Activated CD4-positive, alpha-beta T cell treated with anti-CD3 and anti-CD28 coated beads, Interleukin-2, amount 50 U/mL, for 16 hours (primary cell): Measurements from ENCODE around the gene ADM2.
"Not testable (repeated sequence)": the region's sequence is repeated elsewhere in the genome, so short reads cannot be mapped to it uniquely, and the experiment has no call there.

ENCODE experiments used
- DNase-seq: peaks from one replicate; pipeline ENCODE4 v3.0.0-alpha.2; 2020

The ADM2 gene, protein sequence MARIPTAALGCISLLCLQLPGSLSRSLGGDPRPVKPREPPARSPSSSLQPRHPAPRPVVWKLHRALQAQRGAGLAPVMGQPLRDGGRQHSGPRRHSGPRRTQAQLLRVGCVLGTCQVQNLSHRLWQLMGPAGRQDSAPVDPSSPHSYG

GRCh38 chr22:50481440-50482106, at the start of gene ADM2:
ADM2 (plus strand) TSS chr22:50481543; CDS start chr22:50481848, 305 bp downstream.
- peak; percentile 51 for DNase-seq

GRCh38 chr22:50432131-50432876, 49.0 kb upstream of the ADM2 start:
- DNase-seq, result no peak

DNA sequence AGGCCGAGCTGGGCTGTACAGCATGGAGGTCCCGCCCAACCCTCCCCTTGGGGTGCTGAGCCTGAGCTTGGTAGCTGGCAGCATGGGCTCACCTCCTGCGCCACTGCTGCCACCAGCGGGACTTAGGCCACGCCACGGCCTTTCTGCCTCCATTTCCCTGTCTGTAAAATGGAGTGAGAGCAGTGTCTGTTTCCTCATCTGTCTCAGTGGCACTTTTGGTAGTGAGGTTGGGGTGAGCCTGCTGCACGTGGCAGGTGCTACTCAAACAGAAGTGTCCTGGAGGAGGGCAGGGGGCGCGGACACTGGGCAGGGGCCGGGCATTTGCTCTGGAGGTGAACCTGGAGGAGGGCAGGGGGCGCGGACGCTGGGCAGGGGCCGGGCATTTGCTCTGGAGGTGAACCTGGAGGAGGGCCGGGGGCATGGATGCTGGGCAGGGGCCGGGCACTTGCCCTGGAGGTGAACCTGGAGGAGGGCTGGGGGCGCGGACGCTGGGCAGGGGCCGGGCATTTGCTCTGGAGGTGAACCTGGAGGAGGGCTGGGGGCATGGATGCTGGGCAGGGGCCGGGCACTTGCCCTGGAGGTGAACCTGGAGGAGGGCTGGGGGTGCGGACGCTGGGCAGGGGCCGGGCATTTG, 48.3 kb upstream of the ADM2 start:
- DNase-seq, result not testable (repeated sequence)

DNA sequence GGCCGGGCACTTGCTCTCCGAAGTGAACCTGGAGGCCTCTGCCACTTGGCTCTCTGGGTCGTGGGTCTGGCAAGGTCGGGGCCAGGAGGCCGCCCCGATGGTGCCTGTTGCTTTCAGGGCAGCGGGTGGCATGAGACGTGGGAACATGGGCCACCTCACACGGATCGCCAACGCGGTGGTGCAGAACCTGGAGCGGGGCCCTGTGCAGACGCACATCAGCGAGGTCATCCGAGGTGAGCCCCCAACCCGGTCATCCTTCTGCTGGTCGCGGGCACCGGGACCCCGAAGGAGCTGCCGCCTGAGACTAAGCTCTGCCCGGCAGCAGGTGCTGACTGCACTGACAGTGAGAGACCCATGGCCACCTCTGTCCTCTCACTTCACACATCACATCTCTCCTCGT, 46.5 kb upstream of the ADM2 start:
- no peak for DNase-seq

DNA sequence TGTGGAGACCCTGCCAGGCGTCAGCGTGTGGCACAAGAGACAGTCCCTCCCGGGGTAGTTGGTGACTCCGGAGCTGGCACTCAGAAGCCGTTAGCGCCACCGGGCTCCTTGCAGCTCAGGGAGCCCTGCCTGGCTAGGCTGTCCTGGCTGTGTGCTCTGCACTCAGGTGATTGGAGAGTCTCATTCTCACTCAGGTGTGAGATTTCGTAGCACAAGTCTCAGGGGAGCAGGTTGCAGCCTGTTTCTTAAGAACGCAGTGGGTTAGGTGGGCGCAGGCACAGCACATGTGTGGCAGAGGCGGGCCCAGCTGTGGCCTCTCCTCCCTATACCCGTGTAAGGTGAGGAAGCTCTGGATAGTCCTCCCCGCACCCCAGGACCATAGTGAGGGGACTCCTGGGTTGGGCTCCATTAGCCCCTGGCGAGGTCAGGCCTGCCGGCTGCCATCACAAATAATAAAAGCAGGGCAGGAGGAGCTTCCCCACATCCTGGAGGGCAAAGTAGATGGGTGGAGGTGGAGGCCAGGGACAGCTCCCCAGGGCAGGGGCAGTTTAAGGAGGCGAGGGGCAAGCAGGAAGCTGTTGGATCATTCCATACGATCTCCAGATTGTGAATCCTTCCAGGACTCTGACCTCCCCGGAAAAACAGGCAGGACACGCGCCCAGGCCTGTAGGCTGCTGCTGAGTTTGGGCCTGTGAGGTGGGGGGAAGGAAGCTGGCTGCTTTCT, 45.9 kb upstream of the ADM2 start:
- DNase-seq, result no peak

DNA sequence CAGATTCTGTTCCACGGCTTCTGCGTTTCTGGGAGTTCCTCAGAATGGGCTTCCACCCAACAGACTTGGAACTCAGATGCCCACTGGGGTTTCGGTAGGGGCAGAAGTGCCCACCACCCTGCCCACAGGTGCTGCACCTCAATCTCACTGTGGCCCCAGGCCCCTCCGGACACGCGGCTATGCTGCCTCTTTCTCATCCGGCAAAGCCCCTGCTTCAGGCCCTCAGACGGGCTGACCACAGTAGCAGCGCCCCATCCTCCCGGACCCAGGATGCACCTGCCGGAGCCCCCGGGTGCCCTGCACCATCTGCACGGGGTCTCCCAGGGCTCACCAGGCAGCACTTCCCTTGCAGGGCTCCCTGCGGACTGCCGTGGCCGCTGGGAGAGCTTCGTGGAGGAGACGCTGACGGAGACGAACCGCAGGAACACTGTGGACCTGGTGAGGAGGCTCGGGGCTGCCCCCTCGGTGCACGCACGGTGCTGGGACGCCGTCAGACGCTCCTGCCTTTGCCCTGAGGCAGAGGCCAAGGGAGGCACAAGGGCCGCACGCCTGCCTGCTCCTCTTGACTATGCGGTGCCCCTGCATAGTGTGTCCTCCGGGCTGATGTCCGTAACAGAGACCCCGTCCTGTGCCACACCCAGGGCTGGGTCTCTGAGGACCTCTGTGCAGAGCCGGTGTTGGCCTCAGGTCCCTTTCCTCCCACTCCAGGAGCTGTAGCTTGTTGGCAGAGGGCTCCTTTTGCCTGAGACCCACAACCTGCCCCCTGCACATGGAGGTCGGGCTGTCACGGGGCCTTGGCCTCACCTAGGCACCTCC, 45.1 kb upstream of the ADM2 start:
- no peak for DNase-seq

DNA sequence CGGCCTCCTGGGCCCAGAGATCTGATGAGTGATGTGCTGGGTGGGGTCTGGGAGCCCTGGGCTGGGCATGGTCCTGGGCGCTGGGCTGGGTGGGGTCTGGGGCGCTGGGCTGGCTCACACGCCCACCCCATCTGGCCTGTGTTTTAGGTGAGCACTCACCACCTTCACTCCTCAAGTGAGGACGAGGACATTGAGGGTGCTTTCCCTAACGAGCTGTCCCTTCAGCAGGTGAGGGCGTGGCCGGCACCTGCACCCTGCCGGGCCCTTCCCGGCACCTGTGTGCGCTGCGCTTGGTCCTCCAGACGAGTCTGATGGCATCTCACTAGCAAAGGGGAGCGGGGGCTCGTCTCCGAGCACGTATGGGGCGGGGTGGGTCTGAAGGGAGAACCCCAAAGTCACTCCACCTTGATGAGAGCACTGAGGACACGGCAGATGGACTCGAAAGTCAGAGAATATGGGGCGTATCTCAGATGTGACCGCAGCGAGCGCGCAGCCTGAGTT, 44.5 kb upstream of the ADM2 start:
- DNase-seq, result no peak

DNA sequence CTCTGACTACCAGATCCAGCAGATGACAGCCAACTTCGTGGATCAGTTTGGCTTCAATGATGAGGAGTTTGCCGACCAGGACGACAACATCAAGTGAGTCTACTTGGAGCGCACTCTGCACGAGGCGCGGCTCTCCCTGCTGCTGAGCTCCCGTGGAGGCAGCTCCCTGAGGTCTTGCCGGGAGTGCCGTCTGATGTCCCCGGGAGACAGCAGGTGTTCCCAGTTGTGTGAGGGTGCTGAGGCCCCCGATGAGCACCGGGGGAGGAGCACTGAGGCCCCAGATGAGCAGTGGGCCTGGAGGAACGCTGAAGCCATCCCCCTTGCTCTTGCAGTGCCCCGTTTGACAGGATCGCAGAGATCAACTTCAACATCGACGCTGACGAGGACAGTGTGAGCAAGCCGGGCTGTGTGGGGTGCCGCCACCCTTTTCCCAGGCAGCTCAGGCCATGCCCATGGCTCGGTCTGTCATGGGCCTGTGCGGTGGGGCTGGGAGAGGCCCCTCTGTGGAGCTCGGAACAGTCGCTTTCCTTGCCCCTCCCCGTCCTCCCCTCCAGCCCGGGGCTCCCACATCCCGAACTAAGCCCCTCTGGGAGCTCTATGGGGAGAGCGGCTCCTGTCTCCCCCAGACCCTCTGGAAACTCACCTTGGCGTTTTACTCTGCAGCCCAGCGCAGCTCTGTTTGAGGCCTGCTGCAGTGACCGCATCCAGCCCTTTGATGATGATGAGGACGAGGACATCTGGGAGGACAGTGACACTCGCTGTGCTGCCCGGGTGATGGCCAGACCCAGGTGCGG, 43.6 kb upstream of the ADM2 start:
- no peak for DNase-seq

GRCh38 chr22:50438305-50439275, 42.8 kb upstream of the ADM2 start:
- no peak for DNase-seq

- DNase-seq, result no peak
Observed at GRCh38 chr22:50439314-50439870, 42.0 kb upstream of the ADM2 start.

DNA sequence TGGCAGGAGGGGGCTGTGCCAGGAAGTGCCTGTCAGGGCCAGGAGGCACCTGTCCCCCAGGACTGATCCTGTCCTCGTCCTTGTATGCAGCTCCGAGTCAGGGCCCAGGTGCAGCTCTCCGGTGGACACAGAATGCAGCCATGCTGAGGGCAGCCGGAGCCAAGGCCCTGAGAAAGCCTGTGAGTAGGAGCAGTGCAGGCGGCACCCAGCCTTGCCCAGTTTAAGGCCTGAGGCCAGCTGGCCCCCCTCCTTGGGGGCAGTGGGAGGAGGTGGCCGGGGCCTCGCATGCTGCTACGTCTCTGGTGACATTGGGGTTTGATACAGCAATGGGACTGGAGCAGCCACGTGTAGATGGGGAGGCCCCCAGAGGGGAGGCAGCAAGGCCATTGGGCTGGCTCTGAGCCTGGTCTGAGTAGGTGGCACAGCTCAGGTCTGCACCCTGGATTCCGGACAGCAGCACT, 41.4 kb upstream of the ADM2 start:
- no peak for DNase-seq

DNA sequence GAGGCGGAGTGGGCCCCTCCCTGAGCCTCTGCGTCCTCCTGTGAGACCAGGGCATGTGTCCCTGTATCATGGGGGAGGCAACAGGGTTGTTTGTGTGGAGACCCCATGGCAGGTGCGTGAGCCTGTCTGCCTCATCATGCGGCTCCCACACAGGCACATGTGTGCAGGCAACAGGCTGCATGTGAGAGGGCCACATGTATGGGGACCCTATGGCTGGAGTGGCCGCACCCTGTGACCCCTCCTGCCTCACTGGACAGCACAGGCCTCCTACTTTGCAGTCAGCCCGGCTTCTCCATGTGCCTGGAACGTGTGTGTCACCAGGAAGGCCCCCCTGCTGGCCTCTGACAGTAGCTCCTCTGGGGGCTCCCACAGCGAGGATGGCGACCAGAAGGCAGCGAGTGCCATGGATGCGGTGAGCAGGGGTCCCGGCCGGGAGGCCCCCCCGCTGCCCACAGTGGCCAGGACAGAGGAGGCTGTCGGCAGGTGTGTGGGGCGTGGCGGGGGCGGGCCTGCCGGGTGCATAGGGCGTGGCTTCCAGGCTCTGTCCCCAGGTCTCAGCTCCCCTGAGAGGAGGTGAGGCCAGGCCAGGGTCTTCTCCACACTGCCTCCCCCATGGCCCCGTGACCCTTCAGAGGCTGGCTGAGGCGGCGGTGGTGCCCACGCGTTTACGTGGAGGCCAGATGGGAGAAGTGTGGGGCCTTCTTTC, 40.6 kb upstream of the ADM2 start:
- no peak for DNase-seq

GRCh38 chr22:50441428-50441993, 39.8 kb upstream of the ADM2 start:
- DNase-seq, result no peak

- DNase-seq, result no peak
Observed at GRCh38 chr22:50443197-50443596, 38.1 kb upstream of the ADM2 start.

DNA sequence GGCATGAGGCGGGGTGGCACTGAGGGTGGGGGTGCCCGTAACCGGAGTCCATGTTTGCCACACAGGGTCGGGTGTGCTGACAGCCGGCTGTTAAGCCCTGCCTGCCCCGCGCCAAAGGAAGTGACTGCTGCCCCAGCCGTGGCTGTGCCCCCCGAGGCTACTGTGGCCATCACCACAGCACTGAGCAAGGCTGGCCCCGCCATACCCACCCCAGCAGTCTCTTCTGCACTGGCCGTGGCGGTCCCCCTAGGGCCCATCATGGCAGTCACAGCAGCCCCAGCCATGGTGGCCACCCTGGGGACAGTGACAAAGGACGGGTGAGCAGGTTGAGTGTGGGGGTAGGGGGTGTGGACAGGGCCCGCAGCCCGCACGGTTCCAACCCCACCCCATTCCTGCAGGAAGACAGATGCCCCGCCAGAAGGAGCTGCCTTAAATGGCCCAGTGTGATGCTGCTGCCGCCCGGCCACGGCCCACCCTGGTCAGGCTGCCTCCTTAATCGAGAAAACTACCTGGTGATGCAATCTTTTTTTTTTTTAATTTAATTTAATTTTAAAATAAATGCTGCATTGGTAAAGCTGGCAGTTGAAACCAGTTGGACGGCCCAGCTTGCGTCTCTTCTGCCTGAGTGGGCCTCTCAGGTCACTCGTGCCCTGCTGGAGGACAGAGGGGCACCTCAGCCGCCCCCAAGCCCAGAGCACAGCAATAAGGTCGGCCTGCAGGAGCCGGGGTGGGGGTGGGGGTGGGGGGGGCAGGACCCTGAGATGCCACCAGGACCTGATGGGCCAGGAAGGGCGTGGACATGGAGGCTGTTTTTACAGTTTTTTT, 37.3 kb upstream of the ADM2 start:
- no peak for DNase-seq

GRCh38 chr22:50444663-50445062, 36.7 kb upstream of the ADM2 start:
- no peak for DNase-seq
